ENCODE results near the gene P2RY6.

The P2RY6 gene

DNA sequence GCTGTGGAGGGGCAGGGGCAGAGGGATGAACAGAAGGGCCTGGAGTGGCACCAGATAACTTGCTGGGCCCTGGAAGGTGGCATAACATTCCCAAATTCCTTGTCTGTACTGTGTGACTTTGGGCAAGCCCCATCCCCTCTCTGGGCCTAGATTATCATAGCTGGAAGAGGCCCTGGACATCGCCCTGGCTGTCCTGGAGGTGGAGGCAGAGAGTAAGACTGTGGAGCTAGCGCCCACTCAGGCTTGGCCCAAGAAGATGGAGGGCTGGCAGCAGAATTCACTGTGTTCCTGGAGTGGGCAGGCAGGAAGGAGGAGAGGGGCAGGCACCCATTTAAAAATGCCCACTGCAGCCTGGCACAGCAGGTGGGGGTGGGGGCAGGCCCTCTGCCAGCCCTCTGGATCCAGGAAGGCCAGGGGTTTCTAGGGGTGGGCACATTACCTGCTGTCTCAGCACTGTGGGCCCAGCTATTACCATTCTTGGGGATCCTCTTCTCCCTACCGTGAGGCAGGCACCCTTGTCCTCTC is 58.5 kb downstream of the P2RY6 start:
- no peak for DNase-seq
- Mint-ChIP-seq H3K9me3 (no peaks in the 10 kb centered on the region), H3K36me3 (ENCODE audit: low read depth) (no peaks in the 10 kb centered on the region), H3K27me3 (no peaks in the 10 kb centered on the region), H3K27ac (no peak overlapping the region), H3K4me1 (ENCODE audit: low read depth) (peaks cover 2% of the 10 kb centered on the region), H3K4me3 (no peak overlapping the region)

DNA sequence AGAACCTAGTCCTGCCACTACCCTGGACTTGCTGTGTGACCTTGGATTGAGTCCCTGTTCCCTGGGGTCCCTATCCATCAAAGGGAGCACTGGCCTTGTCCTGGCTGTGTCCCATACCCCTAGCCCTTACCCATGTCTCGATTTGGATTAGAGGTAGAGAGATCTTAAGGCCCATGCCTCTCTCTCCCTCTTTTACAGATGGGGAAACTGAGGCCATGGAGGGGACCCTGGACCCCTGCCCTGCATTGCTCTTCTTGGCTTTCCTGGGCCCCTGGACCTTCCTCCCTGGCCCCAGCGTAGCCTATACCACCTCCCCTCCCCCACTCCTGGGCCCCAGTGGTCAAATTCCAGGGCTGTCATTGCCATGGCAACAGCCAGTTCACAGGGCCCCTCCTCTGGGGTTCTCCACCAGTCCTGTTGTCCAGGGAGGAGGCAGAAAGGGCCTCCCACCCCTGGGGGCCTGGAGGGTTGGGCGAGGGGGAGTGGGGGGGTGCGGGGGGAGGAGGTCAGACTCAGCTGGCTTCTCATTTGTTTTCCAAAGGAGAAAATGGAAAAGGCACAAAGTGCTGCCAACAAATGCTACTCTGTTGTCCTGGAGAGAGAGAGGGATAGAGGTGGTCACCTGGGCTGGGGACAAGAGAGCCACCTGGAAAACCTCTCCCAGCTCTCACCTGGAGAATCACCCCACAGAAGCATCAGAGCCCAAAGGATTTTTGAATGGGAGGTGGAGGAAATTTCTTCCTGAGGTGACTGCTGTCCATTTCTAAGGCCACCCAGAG is 59.2 kb downstream of the P2RY6 start:
- peaks cover 3% of the 10 kb centered on the region for H3K27me3 Mint-ChIP-seq
- H3K9me3 Mint-ChIP-seq: no peaks in the 10 kb centered on the region
- no peak for DNase-seq
- H3K4me1 Mint-ChIP-seq (ENCODE audit: low read depth): peaks cover 2% of the 10 kb centered on the region
- H3K36me3 Mint-ChIP-seq (ENCODE audit: low read depth): no peaks in the 10 kb centered on the region
- H3K27ac Mint-ChIP-seq: no peak overlapping the region
- H3K4me3 Mint-ChIP-seq: no peak overlapping the region

DNA sequence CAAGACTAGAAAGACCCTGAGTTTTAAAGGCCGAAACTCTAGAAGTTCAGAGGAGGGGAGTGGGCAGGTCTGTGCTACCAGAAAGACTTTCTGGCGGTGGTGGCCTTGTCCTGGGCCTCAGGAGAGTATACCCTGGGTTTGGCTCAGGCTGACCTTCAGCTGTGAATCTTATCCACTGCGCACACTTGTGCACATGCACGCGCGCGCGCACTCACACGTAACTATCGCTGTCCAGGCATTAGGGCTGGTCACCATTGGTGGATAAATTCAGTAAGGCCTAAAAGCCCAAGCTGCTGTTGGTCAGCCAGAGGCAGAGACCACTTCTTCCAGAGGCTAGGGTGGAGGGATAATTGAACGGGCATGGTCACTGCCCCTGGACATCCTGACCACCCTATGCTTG is 61.0 kb downstream of the P2RY6 start:
- DNase-seq: no peak
- H3K27ac Mint-ChIP-seq: no peak overlapping the region
- no peaks in the 10 kb centered on the region for H3K36me3 Mint-ChIP-seq (ENCODE audit: low read depth)
- no peaks in the 10 kb centered on the region for H3K4me1 Mint-ChIP-seq (ENCODE audit: low read depth)
- H3K9me3 Mint-ChIP-seq: no peaks in the 10 kb centered on the region
- H3K27me3 Mint-ChIP-seq: peaks cover 3% of the 10 kb centered on the region
- no peak overlapping the region for H3K4me3 Mint-ChIP-seq

DNA sequence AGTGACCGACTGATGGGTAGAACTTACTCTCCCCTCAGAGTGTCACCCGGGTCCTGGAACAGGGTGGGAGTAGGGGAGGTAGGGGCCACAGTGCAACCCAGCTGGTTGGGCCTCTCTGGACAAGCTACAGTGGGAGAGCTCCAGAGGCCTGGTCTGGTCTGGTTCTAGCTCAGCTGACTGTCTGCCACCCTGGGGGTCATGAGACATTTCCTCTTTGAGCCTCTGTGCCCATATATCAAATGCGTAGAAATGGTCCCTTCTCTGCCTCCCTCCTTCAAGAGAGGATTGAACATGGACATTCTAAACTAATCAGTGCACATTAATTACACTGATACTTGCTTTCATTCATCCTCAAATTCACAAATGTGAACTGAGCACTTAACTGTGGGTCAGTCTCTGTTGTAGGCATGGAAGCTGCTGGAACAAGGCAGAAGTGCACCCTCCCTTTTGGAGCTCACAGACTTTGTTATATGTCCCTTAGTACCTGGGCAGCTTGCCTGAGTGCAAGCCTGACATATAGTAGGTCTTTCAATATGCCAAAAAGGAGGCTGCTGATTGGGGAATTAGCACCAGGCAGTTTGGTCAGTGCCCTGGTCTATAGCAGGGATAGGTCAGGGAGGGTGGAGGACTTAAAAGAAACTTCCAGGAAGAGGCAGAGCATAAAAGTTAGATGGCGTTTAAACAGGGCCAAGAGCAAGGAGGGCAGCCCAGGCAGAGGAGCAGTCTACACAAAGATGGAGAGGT is 61.7 kb downstream of the P2RY6 start:
- no peak overlapping the region for H3K27ac Mint-ChIP-seq
- DNase-seq: no peak
- H3K36me3 Mint-ChIP-seq (ENCODE audit: low read depth): no peaks in the 10 kb centered on the region
- H3K9me3 Mint-ChIP-seq: no peaks in the 10 kb centered on the region
- no peak overlapping the region for H3K4me3 Mint-ChIP-seq
- H3K27me3 Mint-ChIP-seq: peaks cover 3% of the 10 kb centered on the region
- no peaks in the 10 kb centered on the region for H3K4me1 Mint-ChIP-seq (ENCODE audit: low read depth)

DNA sequence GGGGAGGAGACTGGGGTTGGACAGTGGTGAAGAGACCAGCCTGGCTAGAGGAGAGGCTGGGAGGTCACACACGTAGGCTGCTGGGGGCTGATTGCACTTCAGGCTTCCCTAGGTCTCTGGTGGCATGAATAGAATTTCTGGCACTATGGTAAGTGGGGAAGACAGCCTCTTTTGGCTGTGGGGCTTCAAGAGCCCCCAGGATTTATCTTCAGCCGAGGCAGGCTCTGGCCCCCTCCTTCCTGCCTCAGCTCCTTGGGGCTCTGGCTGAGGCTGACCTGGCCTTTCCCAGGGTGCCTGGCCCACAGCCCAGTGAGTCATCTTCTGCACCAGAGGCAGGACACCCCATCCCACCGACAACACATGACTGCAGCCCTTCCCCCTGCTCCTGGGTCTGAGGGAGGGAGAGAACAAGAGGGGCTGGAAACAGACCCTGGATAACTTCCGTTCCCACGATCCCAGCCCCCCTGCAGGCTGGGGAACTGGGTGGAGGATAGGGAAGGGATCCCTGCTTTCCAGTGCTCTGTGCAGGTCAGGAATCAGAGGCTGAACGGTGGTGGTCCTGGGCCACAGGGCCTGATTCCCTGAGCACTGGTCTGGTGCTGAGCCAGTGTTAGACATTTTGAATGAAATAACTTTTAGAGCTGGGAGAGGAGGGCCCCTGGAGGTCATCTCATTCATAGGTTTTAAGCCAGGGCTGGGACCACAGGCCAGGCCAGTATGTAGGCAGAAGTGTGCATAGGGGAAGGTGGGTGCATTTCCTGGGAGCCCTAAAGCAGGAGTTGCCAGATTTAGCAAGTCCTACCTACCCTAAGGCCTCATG is 62.5 kb downstream of the P2RY6 start:
- no peak for DNase-seq
- Mint-ChIP-seq H3K36me3 (ENCODE audit: low read depth) (no peaks in the 10 kb centered on the region), H3K27me3 (peaks cover 3% of the 10 kb centered on the region), H3K4me3 (no peak overlapping the region), H3K9me3 (no peaks in the 10 kb centered on the region), H3K27ac (no peak overlapping the region), H3K4me1 (ENCODE audit: low read depth) (no peaks in the 10 kb centered on the region)

DNA sequence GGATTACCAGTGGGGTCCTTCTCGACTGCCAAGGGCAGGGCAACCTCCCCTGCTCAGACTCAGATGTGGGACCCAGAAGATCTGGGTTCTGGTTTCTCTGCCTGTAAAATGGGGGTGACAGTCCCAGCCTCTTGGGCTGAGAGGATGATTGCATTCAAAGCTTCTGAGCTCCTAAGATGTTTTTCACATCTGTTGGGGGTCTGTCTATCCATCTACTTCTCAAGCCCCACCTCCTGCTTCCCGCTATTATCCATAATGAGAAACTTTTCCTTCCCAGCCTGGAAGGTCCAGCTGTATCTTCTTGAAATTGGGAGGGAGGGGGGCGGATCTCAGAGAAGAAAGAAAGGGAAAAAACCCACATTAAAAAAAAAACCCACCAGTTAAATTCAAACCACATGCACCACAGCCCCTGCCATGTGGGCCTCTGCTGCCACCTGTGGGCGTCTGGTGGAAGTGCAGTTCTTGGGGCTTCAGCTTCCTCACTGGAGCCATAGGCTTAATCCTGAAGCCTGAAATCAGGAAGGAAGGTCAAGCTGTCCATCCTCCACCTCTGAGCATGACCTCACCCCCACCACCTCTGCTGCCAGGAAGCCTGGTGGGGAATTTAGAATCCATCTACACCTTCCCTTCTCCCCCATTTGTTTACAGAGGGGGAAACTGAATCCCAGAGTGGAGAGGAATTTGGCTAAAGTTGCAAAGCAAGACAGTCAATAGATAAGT is 63.2 kb downstream of the P2RY6 start:
- Mint-ChIP-seq H3K4me3 (no peak overlapping the region), H3K4me1 (ENCODE audit: low read depth) (no peaks in the 10 kb centered on the region), H3K27ac (no peak overlapping the region), H3K9me3 (no peaks in the 10 kb centered on the region), H3K36me3 (ENCODE audit: low read depth) (no peaks in the 10 kb centered on the region), H3K27me3 (peaks cover 3% of the 10 kb centered on the region)
- DNase-seq: peak; percentile 87

DNA sequence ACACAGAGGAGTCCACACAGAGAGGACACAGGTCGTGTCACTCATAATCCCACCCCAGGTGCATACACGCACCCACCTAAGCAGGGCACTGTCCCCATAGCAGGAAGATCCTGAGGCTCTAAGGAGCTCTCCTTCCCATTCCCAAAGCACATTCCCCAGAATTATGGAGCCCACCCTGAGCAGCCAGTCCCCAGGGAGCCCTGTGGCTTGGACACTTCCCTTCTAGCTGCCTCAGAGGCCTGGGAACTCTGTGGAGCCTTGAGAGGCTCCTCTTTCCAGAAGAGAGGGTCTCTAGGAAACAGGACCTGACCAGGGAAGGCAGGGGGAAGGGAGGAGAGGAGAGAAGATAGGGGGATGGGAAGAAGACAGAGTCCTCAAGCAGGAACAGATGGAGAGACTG is 65.7 kb downstream of the P2RY6 start:
- no peak for DNase-seq
- Mint-ChIP-seq H3K27ac (no peak overlapping the region), H3K4me1 (ENCODE audit: low read depth) (no peaks in the 10 kb centered on the region), H3K27me3 (peaks cover 3% of the 10 kb centered on the region), H3K4me3 (no peak overlapping the region), H3K9me3 (no peaks in the 10 kb centered on the region), H3K36me3 (ENCODE audit: low read depth) (no peaks in the 10 kb centered on the region)

DNA sequence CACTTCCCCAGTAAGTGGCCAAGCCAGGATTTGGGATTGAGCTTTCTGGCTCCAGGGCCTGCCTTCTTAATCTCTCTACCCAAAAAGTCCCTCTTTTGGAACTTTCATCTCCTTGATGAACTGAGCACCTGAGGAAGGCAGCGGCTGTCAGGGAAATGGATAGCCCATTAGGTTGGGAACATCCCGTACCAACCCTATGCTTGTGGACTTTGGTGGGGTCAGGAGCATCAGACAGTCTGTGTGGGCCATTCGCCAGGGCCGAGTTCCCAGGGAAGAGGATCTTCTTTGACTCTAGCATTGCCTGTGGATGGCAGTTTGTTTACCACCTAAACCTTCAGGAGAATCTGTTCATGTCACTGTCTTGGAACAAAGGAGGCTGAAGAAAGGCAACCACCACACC is 66.1 kb downstream of the P2RY6 start:
- Mint-ChIP-seq H3K4me1 (ENCODE audit: low read depth) (no peaks in the 10 kb centered on the region), H3K9me3 (no peaks in the 10 kb centered on the region), H3K36me3 (ENCODE audit: low read depth) (no peaks in the 10 kb centered on the region), H3K27ac (no peak overlapping the region), H3K4me3 (no peak overlapping the region), H3K27me3 (peaks cover 3% of the 10 kb centered on the region)
- no peak for DNase-seq

DNA sequence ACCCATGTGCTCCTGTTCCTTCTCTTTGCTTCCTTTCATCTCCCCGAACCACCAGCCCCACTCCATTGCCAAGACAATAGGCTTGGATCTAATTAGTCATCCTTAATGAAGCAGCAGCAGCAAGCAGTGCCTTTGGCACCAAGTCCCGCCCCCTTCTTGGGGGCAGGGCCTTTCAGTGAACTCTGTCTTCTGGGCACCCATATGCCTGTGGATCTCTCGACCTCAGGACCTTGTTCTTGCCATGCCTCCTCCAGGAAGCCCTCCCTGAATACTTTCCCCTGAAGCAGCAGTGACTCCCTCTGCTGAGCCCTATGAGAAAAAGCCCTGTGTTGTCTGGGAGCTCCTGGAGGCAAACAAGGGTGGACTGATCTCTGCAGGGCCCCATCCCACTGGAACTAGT is 68.0 kb downstream of the P2RY6 start:
- no peak for DNase-seq
- Mint-ChIP-seq H3K27ac (no peak overlapping the region), H3K36me3 (ENCODE audit: low read depth) (no peaks in the 10 kb centered on the region), H3K4me1 (ENCODE audit: low read depth) (no peaks in the 10 kb centered on the region), H3K4me3 (no peak overlapping the region), H3K27me3 (peaks cover 5% of the 10 kb centered on the region), H3K9me3 (no peaks in the 10 kb centered on the region)

DNA sequence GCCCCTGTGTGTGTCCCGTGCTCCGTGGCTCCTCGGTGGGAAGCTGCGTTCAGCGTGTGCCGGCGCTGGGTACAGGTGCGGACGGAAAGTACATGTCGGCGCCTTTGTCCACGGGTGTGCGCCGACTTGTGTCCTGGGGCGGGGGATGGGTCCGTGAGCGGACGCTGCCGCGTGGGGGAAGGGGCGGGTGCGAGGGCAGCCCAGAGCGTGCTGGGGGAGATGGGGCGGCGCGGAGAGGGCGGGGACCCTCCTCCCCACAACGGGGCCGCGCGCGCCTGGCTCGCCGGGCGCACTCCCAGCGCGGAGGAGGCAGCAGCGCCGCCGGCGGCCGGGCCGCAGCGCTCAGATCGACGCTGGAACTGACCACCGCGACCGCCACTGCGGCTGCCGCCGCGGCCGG is 70.5 kb downstream of the P2RY6 start:
- H3K27me3 Mint-ChIP-seq: peaks cover 2% of the 10 kb centered on the region
- DNase-seq: no peak
- H3K36me3 Mint-ChIP-seq (ENCODE audit: low read depth): no peaks in the 10 kb centered on the region
- no peak overlapping the region for H3K4me3 Mint-ChIP-seq
- no peaks in the 10 kb centered on the region for H3K4me1 Mint-ChIP-seq (ENCODE audit: low read depth)
- no peaks in the 10 kb centered on the region for H3K9me3 Mint-ChIP-seq
- no peak overlapping the region for H3K27ac Mint-ChIP-seq

DNA sequence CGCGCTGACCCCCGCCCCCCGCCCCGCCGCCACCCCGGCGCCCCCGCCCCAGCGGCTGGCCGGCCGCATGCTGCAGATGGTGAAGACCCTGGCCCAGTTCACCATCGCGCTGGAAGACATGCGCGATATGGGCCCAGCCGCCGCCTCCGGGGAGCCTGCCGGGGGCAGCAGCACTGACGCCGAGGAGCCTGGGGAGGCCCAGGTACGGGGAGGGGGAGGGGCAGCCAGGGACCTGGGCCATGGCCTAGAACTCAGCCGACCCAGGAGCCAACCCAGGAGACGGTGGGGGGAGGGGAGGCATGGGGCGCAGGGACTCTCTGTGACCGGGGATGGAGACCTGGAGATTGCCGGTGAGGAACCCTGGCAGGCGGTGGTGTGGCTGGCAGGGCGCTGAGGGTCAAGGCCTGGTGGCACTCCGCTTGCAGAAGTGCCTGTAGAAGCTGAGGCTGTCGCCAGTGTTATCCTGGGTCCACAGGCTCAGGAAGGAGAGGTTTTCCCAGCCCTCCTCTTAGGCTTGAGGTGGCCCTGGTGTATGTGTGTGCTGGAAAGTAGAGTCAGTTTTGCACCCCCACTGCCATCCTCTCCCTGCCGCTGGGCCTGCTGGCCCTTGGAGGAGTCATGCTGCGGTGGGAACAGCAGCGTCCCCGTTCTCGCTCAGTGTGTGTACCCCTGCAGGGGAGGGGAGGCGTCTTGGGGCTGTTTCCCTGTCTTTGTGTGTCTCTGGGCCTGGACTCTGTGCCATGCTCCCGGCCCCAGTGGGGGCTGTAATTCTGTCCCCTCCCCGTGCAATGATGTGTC is 71.1 kb downstream of the P2RY6 start:
- Mint-ChIP-seq H3K9me3 (no peaks in the 10 kb centered on the region), H3K4me1 (ENCODE audit: low read depth) (no peaks in the 10 kb centered on the region), H3K36me3 (ENCODE audit: low read depth) (no peaks in the 10 kb centered on the region), H3K27me3 (peaks cover 2% of the 10 kb centered on the region), H3K4me3 (no peak overlapping the region), H3K27ac (no peak overlapping the region)
- no peak for DNase-seq

DNA sequence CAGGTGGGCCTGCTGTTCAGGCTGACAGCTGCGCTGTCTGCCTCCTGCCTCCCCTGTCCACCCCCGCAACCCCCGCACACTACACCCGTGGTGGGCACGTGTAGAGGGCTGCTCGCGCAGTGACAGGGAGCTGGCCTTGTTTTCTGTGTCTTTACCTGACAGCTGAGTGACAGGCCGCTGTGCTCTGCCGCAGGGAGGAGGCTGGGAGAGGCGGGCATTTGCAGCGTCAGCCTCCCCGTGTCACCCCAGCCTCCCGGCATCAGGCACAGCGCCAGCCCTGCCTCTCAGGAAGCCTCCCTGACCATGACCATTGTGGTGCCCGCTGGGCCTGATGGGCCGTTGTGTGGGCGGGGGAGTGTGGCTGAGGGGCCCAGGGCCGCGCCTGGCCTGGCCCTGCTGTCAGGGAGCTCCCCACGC is 72.1 kb downstream of the P2RY6 start:
- no peaks in the 10 kb centered on the region for H3K9me3 Mint-ChIP-seq
- no peaks in the 10 kb centered on the region for H3K36me3 Mint-ChIP-seq (ENCODE audit: low read depth)
- no peak overlapping the region for H3K27ac Mint-ChIP-seq
- H3K4me1 Mint-ChIP-seq (ENCODE audit: low read depth): no peaks in the 10 kb centered on the region
- H3K4me3 Mint-ChIP-seq: no peak overlapping the region
- H3K27me3 Mint-ChIP-seq: peaks cover 2% of the 10 kb centered on the region
- no peak for DNase-seq

DNA sequence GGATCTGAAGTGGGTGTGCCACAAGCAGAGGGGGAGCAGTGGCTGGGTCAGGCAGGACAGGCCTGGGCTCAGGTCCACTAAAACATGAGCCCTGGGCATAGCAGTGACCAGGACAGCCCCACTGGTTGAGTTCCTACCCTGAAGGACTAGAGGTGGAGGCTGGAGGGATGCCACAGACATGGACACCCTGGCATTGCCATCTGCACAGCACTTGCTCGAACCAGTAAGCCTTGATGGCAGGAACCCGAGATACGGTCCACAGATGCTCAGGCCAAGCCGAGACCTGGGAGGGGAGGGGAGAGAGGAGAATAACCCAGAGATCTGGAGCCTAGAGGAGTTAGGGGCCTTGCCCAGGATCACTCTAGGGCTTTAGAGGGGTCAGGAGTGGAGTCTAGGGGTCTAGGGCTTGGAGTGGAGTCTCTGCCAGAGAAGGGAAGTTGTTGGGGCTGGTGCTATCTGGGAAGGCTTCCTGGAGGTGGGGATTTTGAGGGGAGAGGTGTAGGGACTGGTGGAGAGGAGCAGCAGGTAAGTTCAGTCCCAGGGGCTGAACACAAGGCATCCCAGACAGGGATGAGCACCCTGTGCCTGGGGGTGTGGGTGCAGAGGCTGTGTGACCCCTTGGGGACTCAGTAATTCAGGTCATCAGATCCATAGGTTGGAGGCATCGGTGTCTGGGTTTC is 73.5 kb downstream of the P2RY6 start:
- Mint-ChIP-seq H3K27ac (no peak overlapping the region), H3K4me1 (ENCODE audit: low read depth) (no peaks in the 10 kb centered on the region), H3K9me3 (no peaks in the 10 kb centered on the region), H3K27me3 (peaks cover 2% of the 10 kb centered on the region), H3K4me3 (no peak overlapping the region), H3K36me3 (ENCODE audit: low read depth) (no peaks in the 10 kb centered on the region)
- DNase-seq: no peak

All from activated T-cell treated with anti-CD3 and anti-CD28 coated beads, Interleukin-2, amount 50 U/mL, for 24 hours (primary cell).